ENCODE results near the gene DENND1A. TPM values are rescaled to one million over a fixed set of nuclear protein-coding genes. Genes with fewer than 3 reads are reported as not detected.

DENND1A gene
- total and polyA plus RNA-seq, 4 experiments from 2014 or later = 1.4 to 14.2 (median 9.9) TPM

DNA sequence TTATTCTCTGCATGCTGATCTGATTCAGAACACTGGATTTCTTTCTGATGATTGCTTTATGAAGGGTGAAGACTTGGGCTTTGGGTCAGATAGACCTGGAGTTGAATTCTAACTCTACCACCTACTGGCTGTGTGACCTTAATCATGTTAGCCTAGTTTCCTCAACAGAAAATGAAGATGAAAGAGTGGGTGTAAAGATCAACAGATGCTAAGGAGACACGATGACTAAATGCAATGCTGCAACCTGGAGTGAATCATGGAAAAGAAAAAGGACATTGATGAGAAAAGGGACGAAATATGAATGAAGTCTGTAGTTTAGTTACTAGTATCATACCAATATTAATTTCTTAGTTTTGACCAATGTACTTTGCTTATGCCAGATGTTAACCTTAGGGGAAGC lies 27.8 kb upstream of the DENND1A start:
- no peak overlapping the region for H3K4me3 ChIP-seq (ENCODE audit: low read length in 2 of 2)
- H3K27ac Mint-ChIP-seq = no peak overlapping the region
- no peaks in the 10 kb centered on the region for H3K36me3 ChIP-seq (ENCODE audit: insufficient read depth, low read length)
- no peaks in the 10 kb centered on the region for H3K36me3 Mint-ChIP-seq
- H3K4me1 ChIP-seq (ENCODE audit: insufficient read depth, low read length) = no peaks in the 10 kb centered on the region
- no peak overlapping the region for H3K27ac ChIP-seq (ENCODE audit: low read depth, low read length)
- peaks cover 5 to 18% of the 10 kb centered on the region in 2 donors for H3K27me3 Mint-ChIP-seq
- ChIA-PET CTCF (ENCODE audit: partially characterized antibody) (interaction anchor here (1.4 kb wide), 1 partner anchor 82 kb away, joined by 3 read pairs; no protein-coding TSS in a partner anchor), POLR2A (ENCODE audit: partially characterized antibody) (no interaction called here)
- no peaks in the 10 kb centered on the region for H3K4me1 Mint-ChIP-seq
- no peak for DNase-seq
- H3K9me3 ChIP-seq (ENCODE audit: control insufficient read depth in 1 of 2, low read length in 2 of 2) = no peaks in the 10 kb centered on the region
- H3K9me3 Mint-ChIP-seq = peaks cover 0 to 3% (median 0%) of the 10 kb centered on the region in 8 donors
- H3K4me3 Mint-ChIP-seq = no peak overlapping the region
- intact Hi-C loops (cut with micrococcal nuclease) = no loop called here
- H3K27me3 ChIP-seq (ENCODE audit: insufficient read depth, low read length) = no peaks in the 10 kb centered on the region

- intact Hi-C loops (cut with micrococcal nuclease) = no loop called here
- Mint-ChIP-seq H3K9me3 (peaks cover 0 to 3% (median 0%) of the 10 kb centered on the region in 8 donors), H3K27ac (no peak overlapping the region), H3K4me1 (no peaks in the 10 kb centered on the region), H3K36me3 (no peaks in the 10 kb centered on the region), H3K4me3 (no peak overlapping the region), H3K27me3 (peaks cover 5 to 18% of the 10 kb centered on the region in 2 donors)
- Histone ChIP-seq H3K4me3 (ENCODE audit: low read length in 2 of 2) (no peak overlapping the region), H3K9me3 (ENCODE audit: control insufficient read depth in 1 of 2, low read length in 2 of 2) (no peaks in the 10 kb centered on the region), H3K36me3 (ENCODE audit: insufficient read depth, low read length) (no peaks in the 10 kb centered on the region), H3K27ac (ENCODE audit: low read depth, low read length) (no peak overlapping the region), H3K27me3 (ENCODE audit: insufficient read depth, low read length) (no peaks in the 10 kb centered on the region), H3K4me1 (ENCODE audit: insufficient read depth, low read length) (no peaks in the 10 kb centered on the region)
- no peak for DNase-seq
- POLR2A ChIA-PET (ENCODE audit: partially characterized antibody) = no interaction called here
- CTCF ChIA-PET (ENCODE audit: partially characterized antibody) = no interaction called here
These were observed 27.3 kb upstream of the DENND1A start for GRCh38 chr9:123957168-123957721.

DNA sequence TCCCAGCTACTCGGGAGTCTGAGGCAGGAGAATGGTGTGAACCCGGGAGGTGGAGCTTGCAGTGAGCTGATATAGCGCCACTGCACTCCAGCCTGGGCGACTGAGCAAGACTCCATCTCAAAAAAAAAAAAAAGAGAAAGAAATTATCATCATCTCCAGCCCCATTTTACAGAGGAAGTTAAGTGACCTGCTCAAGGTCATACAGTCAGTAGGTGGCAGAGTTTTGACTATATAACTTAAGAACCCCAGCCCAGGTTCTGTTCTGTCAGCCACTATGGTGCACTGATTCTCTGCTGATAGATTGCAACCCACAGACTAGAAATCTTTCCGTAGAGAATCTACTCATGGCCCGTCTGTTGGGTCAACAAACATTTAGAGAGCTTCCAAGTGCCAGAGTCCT lies 25.7 kb upstream of the DENND1A start:
- CTCF ChIA-PET (ENCODE audit: partially characterized antibody) = no interaction called here
- Mint-ChIP-seq H3K36me3 (no peaks in the 10 kb centered on the region), H3K4me1 (no peaks in the 10 kb centered on the region), H3K4me3 (no peak overlapping the region), H3K27ac (no peak overlapping the region), H3K9me3 (peaks cover 0 to 3% (median 0%) of the 10 kb centered on the region in 8 donors), H3K27me3 (peaks cover 5 to 15% of the 10 kb centered on the region in 2 donors)
- no peaks in the 10 kb centered on the region for H3K27me3 ChIP-seq (ENCODE audit: insufficient read depth, low read length)
- no peaks in the 10 kb centered on the region for H3K9me3 ChIP-seq (ENCODE audit: control insufficient read depth in 1 of 2, low read length in 2 of 2)
- DNase-seq = no peak
- H3K4me1 ChIP-seq (ENCODE audit: insufficient read depth, low read length) = no peaks in the 10 kb centered on the region
- H3K27ac ChIP-seq (ENCODE audit: low read depth, low read length) = no peak overlapping the region
- intact Hi-C loops (cut with micrococcal nuclease) = no loop called here
- H3K36me3 ChIP-seq (ENCODE audit: insufficient read depth, low read length) = no peaks in the 10 kb centered on the region
- H3K4me3 ChIP-seq (ENCODE audit: low read length in 2 of 2) = no peak overlapping the region
- POLR2A ChIA-PET (ENCODE audit: partially characterized antibody) = no interaction called here

DNA sequence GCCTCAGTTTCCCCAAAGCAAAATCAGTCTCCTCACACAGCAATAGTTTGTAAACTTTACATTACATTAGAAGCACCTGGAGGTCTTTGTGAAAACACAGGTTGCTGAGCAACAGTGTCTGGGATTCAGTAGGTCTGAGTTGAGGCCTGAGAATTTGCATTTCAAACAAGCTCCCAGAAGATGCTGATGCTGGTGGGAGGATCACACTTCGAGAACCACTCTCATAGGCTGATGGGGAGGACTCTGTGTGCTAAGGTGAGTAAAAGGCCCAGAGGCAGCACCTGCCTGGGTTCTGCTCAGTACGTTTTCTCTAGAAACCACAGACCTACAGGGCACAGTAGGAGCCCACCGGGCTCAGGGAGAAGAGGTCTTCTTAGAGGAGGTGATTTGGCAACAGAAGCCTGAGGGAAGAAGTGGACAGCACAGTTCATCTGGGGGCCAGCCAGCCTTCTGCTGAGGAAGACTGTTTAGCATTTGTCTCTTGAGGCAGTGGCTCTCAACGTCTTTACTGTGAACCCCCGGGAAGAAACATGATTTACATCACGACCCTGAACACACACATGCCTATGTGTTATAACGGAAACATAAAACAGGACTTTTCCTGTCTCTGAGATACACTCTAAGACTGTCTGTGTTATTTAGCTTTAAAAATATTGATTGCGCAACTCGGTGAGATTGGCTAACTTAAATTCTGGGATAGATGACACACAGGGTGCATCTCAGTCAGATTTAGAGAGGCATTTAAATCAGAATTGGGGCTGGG lies 24.8 kb upstream of the DENND1A start:
- Mint-ChIP-seq H3K9me3 (no peaks in the 10 kb centered on the region), H3K4me3 (no peak overlapping the region), H3K27me3 (peaks cover 5 to 15% of the 10 kb centered on the region in 2 donors), H3K4me1 (no peaks in the 10 kb centered on the region), H3K36me3 (no peaks in the 10 kb centered on the region), H3K27ac (no peak overlapping the region)
- CTCF ChIA-PET (ENCODE audit: partially characterized antibody) = no interaction called here
- Histone ChIP-seq H3K9me3 (ENCODE audit: control insufficient read depth in 1 of 2, low read length in 2 of 2) (no peaks in the 10 kb centered on the region), H3K36me3 (ENCODE audit: insufficient read depth, low read length) (no peaks in the 10 kb centered on the region), H3K27me3 (ENCODE audit: insufficient read depth, low read length) (no peaks in the 10 kb centered on the region), H3K4me3 (ENCODE audit: low read length in 2 of 2) (no peak overlapping the region), H3K4me1 (ENCODE audit: insufficient read depth, low read length) (no peaks in the 10 kb centered on the region), H3K27ac (ENCODE audit: low read depth, low read length) (no peak overlapping the region)
- POLR2A ChIA-PET (ENCODE audit: partially characterized antibody) = no interaction called here
- intact Hi-C loops (cut with micrococcal nuclease) = no loop called here
- no peak for DNase-seq

- Histone ChIP-seq H3K27ac (ENCODE audit: low read depth, low read length) (no peak overlapping the region), H3K4me3 (ENCODE audit: low read length in 2 of 2) (no peak overlapping the region), H3K36me3 (ENCODE audit: insufficient read depth, low read length) (no peaks in the 10 kb centered on the region), H3K27me3 (ENCODE audit: insufficient read depth, low read length) (no peaks in the 10 kb centered on the region), H3K4me1 (ENCODE audit: insufficient read depth, low read length) (no peaks in the 10 kb centered on the region), H3K9me3 (ENCODE audit: control insufficient read depth in 1 of 2, low read length in 2 of 2) (no peaks in the 10 kb centered on the region)
- ChIA-PET CTCF (ENCODE audit: partially characterized antibody) (no interaction called here), POLR2A (ENCODE audit: partially characterized antibody) (no interaction called here)
- Mint-ChIP-seq H3K27ac (no peak overlapping the region), H3K9me3 (no peaks in the 10 kb centered on the region), H3K36me3 (no peaks in the 10 kb centered on the region), H3K4me3 (no peak overlapping the region), H3K27me3 (peaks cover 5 to 7% of the 10 kb centered on the region in 2 donors), H3K4me1 (no peaks in the 10 kb centered on the region)
- intact Hi-C loops (cut with micrococcal nuclease) = no loop called here
- DNase-seq = no peak
These were observed 22.9 kb upstream of the DENND1A start for GRCh38 chr9:123952641-123953495.

- peaks cover 0 to 5% of the 10 kb centered on the region in 2 donors for H3K27me3 Mint-ChIP-seq
- H3K4me1 Mint-ChIP-seq = no peaks in the 10 kb centered on the region
- H3K4me3 ChIP-seq (ENCODE audit: low read length in 2 of 2) = no peak overlapping the region
- intact Hi-C loops (cut with micrococcal nuclease) = no loop called here
- H3K27me3 ChIP-seq (ENCODE audit: insufficient read depth, low read length) = no peaks in the 10 kb centered on the region
- H3K4me3 Mint-ChIP-seq = no peak overlapping the region
- no peaks in the 10 kb centered on the region for H3K4me1 ChIP-seq (ENCODE audit: insufficient read depth, low read length)
- ChIA-PET POLR2A (ENCODE audit: partially characterized antibody) (no interaction called here), CTCF (ENCODE audit: partially characterized antibody) (no interaction called here)
- H3K36me3 Mint-ChIP-seq = no peaks in the 10 kb centered on the region
- no peak overlapping the region for H3K27ac Mint-ChIP-seq
- no peak for DNase-seq
- no peaks in the 10 kb centered on the region for H3K9me3 Mint-ChIP-seq
- no peaks in the 10 kb centered on the region for H3K9me3 ChIP-seq (ENCODE audit: control insufficient read depth in 1 of 2, low read length in 2 of 2)
- H3K36me3 ChIP-seq (ENCODE audit: insufficient read depth, low read length) = no peaks in the 10 kb centered on the region
- H3K27ac ChIP-seq (ENCODE audit: low read depth, low read length) = no peak overlapping the region
These were observed 18.4 kb upstream of the DENND1A start for GRCh38 chr9:123948286-123948685.

GRCh38 chr9:123947326-123947725 lies 17.4 kb upstream of the DENND1A start:
- ChIA-PET POLR2A (ENCODE audit: partially characterized antibody) (no interaction called here), CTCF (ENCODE audit: partially characterized antibody) (no interaction called here)
- H3K27ac ChIP-seq (ENCODE audit: low read depth, low read length) = no peak overlapping the region
- no peaks in the 10 kb centered on the region for H3K36me3 ChIP-seq (ENCODE audit: insufficient read depth, low read length)
- no peaks in the 10 kb centered on the region for H3K9me3 Mint-ChIP-seq
- peaks cover 0 to 2% of the 10 kb centered on the region in 2 donors for H3K27me3 Mint-ChIP-seq
- intact Hi-C loops (cut with micrococcal nuclease) = no loop called here
- H3K4me1 Mint-ChIP-seq = no peaks in the 10 kb centered on the region
- H3K27me3 ChIP-seq (ENCODE audit: insufficient read depth, low read length) = no peaks in the 10 kb centered on the region
- H3K36me3 Mint-ChIP-seq = no peaks in the 10 kb centered on the region
- no peaks in the 10 kb centered on the region for H3K4me1 ChIP-seq (ENCODE audit: insufficient read depth, low read length)
- H3K9me3 ChIP-seq (ENCODE audit: control insufficient read depth in 1 of 2, low read length in 2 of 2) = no peaks in the 10 kb centered on the region
- no peak overlapping the region for H3K4me3 ChIP-seq (ENCODE audit: low read length in 2 of 2)
- no peak overlapping the region for H3K27ac Mint-ChIP-seq
- no peak for DNase-seq
- H3K4me3 Mint-ChIP-seq = no peak overlapping the region
